HepG2 (cell line): ENCODE results near the gene FKBP8. TPM values are rescaled to one million over a fixed set of nuclear protein-coding genes. Genes with fewer than 3 reads are reported as not detected.

Experiments
- ATAD3A ChIP-seq: sonication (generic); formaldehyde crosslinking; IDR thresholded peaks from 2 replicates; pipeline ENCODE4 v1.4.0; 2020; ENCODE audit warnings: missing genetic modification reagents
- FOXA1 ChIP-seq, 2 experiments: fragments of 450-650 bp in 1 of 2; sonication (generic) in 1 of 2; formaldehyde crosslinking in 1 of 2; IDR thresholded peaks; 2 replicates each; pipeline versions ENCODE4 v1.4.0 to v1.6.1; 2016 to 2020; ENCODE audit warnings: missing genetic modification reagents in 1 of 2
- HES4 ChIP-seq: sonication (generic); formaldehyde crosslinking; IDR thresholded peaks from 2 replicates; pipeline ENCODE4 v1.9.0; 2021; ENCODE audit warnings: mild to moderate bottlenecking, missing genetic modification reagents, borderline replicate concordance
- HIVEP1 ChIP-seq: sonication (generic); formaldehyde crosslinking; IDR thresholded peaks from 2 replicates; pipeline ENCODE4 v1.4.0; 2020; ENCODE audit warnings: mild to moderate bottlenecking, missing genetic modification reagents
- JUNB ChIP-seq: sonication (generic); formaldehyde crosslinking; IDR thresholded peaks from 2 replicates; pipeline ENCODE4 v1.8.0; 2022; ENCODE audit warnings: missing genetic modification reagents, mild to moderate bottlenecking, borderline replicate concordance
- MATR3 ChIP-seq: sonication (generic); formaldehyde crosslinking; IDR thresholded peaks from 2 replicates; pipeline ENCODE4 v1.4.0; 2020; ENCODE audit warnings: missing genetic modification reagents
- MAZ ChIP-seq, 2 experiments: sonication (generic) in 1 of 2; formaldehyde crosslinking in 1 of 2; IDR thresholded peaks; 2 replicates each; pipeline versions ENCODE4 v1.5.0 to v1.6.1; 2012 to 2020; ENCODE audit warnings: low read depth in 2 of 2, mild to moderate bottlenecking in 2 of 2, borderline replicate concordance in 1 of 2, improper control_type of control experiment in 1 of 2, low read length in 1 of 2, missing genetic modification reagents in 1 of 2, moderate library complexity in 1 of 2
- MLX ChIP-seq: IDR thresholded peaks from 2 replicates; pipeline ENCODE4 v1.6.1; 2016
- MYC ChIP-seq: sonication (generic); formaldehyde crosslinking; IDR thresholded peaks from 2 replicates; pipeline ENCODE4 v1.9.0; 2021; ENCODE audit warnings: missing genetic modification reagents, borderline replicate concordance
- NFATC3 ChIP-seq: sonication (generic); formaldehyde crosslinking; IDR thresholded peaks from 2 replicates; pipeline ENCODE4 v1.5.1; 2020; ENCODE audit warnings: mild to moderate bottlenecking, missing genetic modification reagents
- SNRNP70 ChIP-seq: fragments of 200-400 bp; formaldehyde crosslinking; IDR thresholded peaks from 2 replicates; pipeline ENCODE4 v1.6.1; 2017; ENCODE audit warnings: mild to moderate bottlenecking, low read depth, low read length, moderate library complexity
- TBP ChIP-seq: sonication (generic); formaldehyde crosslinking; IDR thresholded peaks from 2 replicates; pipeline ENCODE4 v1.5.0; 2020; ENCODE audit warnings: missing genetic modification reagents
- ZBTB26 ChIP-seq: IDR thresholded peaks from 2 replicates; pipeline ENCODE4 v1.6.1; 2016; ENCODE audit warnings: missing compliant biosample characterization, missing genetic modification reagents, borderline replicate concordance
- ZNF460 ChIP-seq: sonication (generic); formaldehyde crosslinking; IDR thresholded peaks from 2 replicates; pipeline ENCODE4 v1.5.1; 2020; ENCODE audit warnings: missing genetic modification reagents, mild to moderate bottlenecking, borderline replicate concordance
- ZNF543 ChIP-seq: sonication (generic); formaldehyde crosslinking; IDR thresholded peaks from 2 replicates; pipeline ENCODE4 v1.4.0; 2020; ENCODE audit warnings: mild to moderate bottlenecking, missing genetic modification reagents
- ZNF567 ChIP-seq: sonication (generic); formaldehyde crosslinking; IDR thresholded peaks from 2 replicates; pipeline ENCODE4 v1.8.1; 2023; ENCODE audit warnings: mild to moderate bottlenecking, missing genetic modification reagents, borderline replicate concordance
- ZNF720 ChIP-seq: sonication (generic); formaldehyde crosslinking; IDR thresholded peaks from 2 replicates; pipeline ENCODE4 v1.4.0; 2020; ENCODE audit warnings: missing genetic modification reagents
- ZNF775 ChIP-seq: sonication (generic); formaldehyde crosslinking; IDR thresholded peaks from 2 replicates; pipeline ENCODE4 v1.4.0; 2020; ENCODE audit warnings: missing genetic modification reagents, mild to moderate bottlenecking, moderate library complexity, borderline replicate concordance
- ZNF816 ChIP-seq: sonication (generic); formaldehyde crosslinking; IDR thresholded peaks from 2 replicates; pipeline ENCODE4 v1.8.0; 2022; ENCODE audit warnings: missing genetic modification reagents, mild to moderate bottlenecking, borderline replicate concordance
- polyA plus RNA-seq, 8 experiments: library from polyadenylated mRNA; depleted of rRNA in 3 of 8; stranded (reverse) in 7 of 8; unstranded in 1 of 8; fragments of >200 nt; fragmentation: Illumina TruSeq in 4 of 8; extraction: Trizol in 4 of 8; gene quantifications; 2 replicates each; pipeline versions ENCODE4 v1.2.1 to v1.2.3, GENCODE V29; 2011 to 2016; ENCODE audit warnings: low read depth in 4 of 8, missing spikeins in 1 of 8, mixed read lengths in 1 of 8; ENCODE audit not compliant: insufficient read depth in 1 of 8
- total RNA-seq, 5 experiments: library from RNA; depleted of rRNA; stranded (reverse); fragments of >200 nt; fragmentation: Illumina TruSeq; extraction: Trizol; gene quantifications; 2 replicates each; pipeline ENCODE4 v1.2.3, GENCODE V29; 2016; ENCODE audit warnings: low read depth in 1 of 5
- TF ChIP-seq, protein P1 (sequence below): sonication (generic); formaldehyde crosslinking; IDR thresholded peaks from 2 replicates; pipeline ENCODE4 v1.4.0; 2020; ENCODE audit warnings: missing genetic modification reagents, low read depth, mild to moderate bottlenecking, borderline replicate concordance
- TF ChIP-seq, protein P2 (sequence below): IDR thresholded peaks from 2 replicates; pipeline ENCODE4 v1.6.1; 2012; ENCODE audit warnings: low read depth, low read length, improper control_type of control experiment

Gene FKBP8
- total and polyA plus RNA-seq, 2 of the 13 experiments (the other 11 are each of a cell fraction or from before 2014, with no cell fraction given), result 81.7 to 93.9 TPM

DNA sequence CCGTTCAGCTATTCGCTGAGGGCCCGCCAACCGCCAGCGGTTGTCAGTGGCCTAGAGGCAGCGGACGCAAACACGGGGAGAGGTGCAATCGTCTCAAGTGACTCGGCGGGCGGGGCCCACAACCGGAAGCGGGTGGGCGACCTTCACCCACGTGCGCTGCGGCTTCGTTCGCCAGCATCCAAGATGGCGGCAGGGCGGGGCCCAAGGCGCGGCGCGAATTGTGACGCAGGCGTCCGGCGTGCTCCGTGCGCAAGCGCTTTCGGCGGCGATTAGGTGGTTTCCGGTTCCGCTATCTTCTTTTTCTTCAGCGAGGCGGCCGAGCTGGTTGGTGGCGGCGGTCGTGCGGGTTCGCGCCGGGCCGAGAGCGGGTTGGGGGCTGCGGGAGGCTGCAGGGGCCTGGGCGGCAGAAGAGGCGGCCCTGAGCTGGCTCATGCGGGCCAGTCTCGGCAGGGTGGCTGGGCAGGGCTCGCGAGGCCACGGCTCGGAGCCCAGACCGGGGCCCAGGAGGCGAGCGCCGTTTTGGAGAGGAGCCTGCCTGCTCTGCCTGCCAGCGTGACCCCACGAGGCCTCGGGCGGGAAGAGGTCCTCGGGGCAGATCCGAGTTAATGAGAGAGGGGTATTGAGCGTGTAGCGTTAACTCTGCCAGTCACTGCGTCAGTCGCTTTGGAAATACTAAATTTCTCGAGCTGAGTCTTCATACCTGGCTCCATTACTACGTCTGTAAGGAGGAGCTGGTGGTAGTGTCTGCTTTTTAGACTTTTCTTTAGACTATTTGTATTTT is 28.4 kb upstream of the FKBP8 start, which contains the start of gene UBA52 (continued):
- TF ChIP-seq FOXA1 (IDR thresholded peaks at IDR 0.05), result no peak
- peak; percentile 60 for TF ChIP-seq FOXA1 (CRISPR knock-in tag; IDR thresholded peaks at IDR 0.05)
- peak; percentile 91 for TF ChIP-seq MAZ (IDR thresholded peaks at IDR 0.05; ENCODE audit: borderline replicate concordance, low read depth, low read length)
- TF ChIP-seq MAZ (CRISPR knock-in tag; IDR thresholded peaks at IDR 0.05; ENCODE audit: low read depth), result peak; percentile 97
- no peak for TF ChIP-seq TBP (CRISPR knock-in tag)
- no peak; the same call in 1 of the 2 replicates for TF ChIP-seq ZNF460
- no peak for TF ChIP-seq ATAD3A (CRISPR knock-in tag)
- TF ChIP-seq, protein P1, sequence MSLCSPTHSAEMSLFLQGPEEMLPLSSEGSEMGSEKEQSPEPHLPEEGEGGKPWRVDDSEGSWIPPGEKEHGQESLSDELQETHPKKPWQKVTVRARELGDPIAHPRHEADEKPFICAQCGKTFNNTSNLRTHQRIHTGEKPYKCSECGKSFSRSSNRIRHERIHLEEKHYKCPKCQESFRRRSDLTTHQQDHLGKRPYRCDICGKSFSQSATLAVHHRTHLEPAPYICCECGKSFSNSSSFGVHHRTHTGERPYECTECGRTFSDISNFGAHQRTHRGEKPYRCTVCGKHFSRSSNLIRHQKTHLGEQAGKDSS (CRISPR knock-in tag), result peak; percentile 90; the same call in 1 of the 2 replicates
- TF ChIP-seq, protein P2, sequence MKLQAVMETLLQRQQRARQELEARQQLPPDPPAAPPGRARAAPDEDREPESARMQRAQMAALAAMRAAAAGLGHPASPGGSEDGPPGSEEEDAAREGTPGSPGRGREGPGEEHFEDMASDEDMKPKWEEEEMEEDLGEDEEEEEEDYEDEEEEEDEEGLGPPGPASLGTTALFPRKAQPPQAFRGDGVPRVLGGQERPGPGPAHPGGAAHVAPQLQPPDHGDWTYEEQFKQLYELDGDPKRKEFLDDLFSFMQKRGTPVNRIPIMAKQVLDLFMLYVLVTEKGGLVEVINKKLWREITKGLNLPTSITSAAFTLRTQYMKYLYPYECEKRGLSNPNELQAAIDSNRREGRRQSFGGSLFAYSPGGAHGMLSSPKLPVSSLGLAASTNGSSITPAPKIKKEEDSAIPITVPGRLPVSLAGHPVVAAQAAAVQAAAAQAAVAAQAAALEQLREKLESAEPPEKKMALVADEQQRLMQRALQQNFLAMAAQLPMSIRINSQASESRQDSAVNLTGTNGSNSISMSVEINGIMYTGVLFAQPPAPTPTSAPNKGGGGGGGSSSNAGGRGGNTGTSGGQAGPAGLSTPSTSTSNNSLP, result no peak
- no peak for TF ChIP-seq JUNB
- no peak; the same call in 1 of the 2 replicates for TF ChIP-seq HES4 (CRISPR knock-in tag)
- TF ChIP-seq HIVEP1 (CRISPR knock-in tag), result no peak; the same call in 1 of the 2 replicates
- TF ChIP-seq ZNF816, result no peak
- peak; percentile 78 for TF ChIP-seq ZBTB26
- TF ChIP-seq ZNF543, result peak; percentile 69; the same call in 1 of the 2 replicates
- TF ChIP-seq NFATC3 (CRISPR knock-in tag), result no peak
- no peak for TF ChIP-seq ZNF720 (CRISPR knock-in tag)
- TF ChIP-seq MATR3 (CRISPR knock-in tag), result no peak
- peak; percentile 90 for TF ChIP-seq MLX (CRISPR knock-in tag)
- no peak for TF ChIP-seq ZNF775 (CRISPR knock-in tag)
- peak; percentile 100 for TF ChIP-seq MYC (CRISPR knock-in tag)
- no peak for TF ChIP-seq SNRNP70
- no peak for TF ChIP-seq ZNF567 (CRISPR knock-in tag)
